IPS-20b (cell line): ENCODE measurements around the gene CD207.

Source experiments
- H3K27ac ChIP-seq: one replicate; pipeline ENCODE4 v1.5.1; 2013; ENCODE audit warnings: low read length
- H3K27me3 ChIP-seq: 2 replicates; pipeline ENCODE4 v1.6.1; 2013; ENCODE audit warnings: mild to moderate bottlenecking, low read length, inconsistent platforms; ENCODE audit not compliant: insufficient read depth
- H3K36me3 ChIP-seq: 2 replicates; pipeline ENCODE4 v1.6.1; 2013; ENCODE audit warnings: low read depth, mild to moderate bottlenecking, inconsistent platforms, low read length, moderate library complexity; ENCODE audit not compliant: insufficient read depth
- H3K4me1 ChIP-seq: 2 replicates; pipeline ENCODE4 v1.6.1; 2013; ENCODE audit warnings: mild to moderate bottlenecking, control low read depth, inconsistent platforms, low read length, moderate library complexity; ENCODE audit not compliant: insufficient read depth
- H3K4me3 ChIP-seq: 2 replicates; pipeline ENCODE4 v1.5.1; 2013; ENCODE audit warnings: mild to moderate bottlenecking, low read length, inconsistent platforms
- H3K9ac ChIP-seq: 2 replicates; pipeline ENCODE4 v1.6.1; 2013; ENCODE audit warnings: low read depth, mild to moderate bottlenecking, inconsistent platforms, low read length, moderate library complexity
- H3K9me3 ChIP-seq: 2 replicates; pipeline ENCODE4 v1.6.1; 2013; ENCODE audit warnings: mild to moderate bottlenecking, low read depth, low read length, inconsistent platforms; ENCODE audit not compliant: insufficient read depth

CD207 gene

DNA sequence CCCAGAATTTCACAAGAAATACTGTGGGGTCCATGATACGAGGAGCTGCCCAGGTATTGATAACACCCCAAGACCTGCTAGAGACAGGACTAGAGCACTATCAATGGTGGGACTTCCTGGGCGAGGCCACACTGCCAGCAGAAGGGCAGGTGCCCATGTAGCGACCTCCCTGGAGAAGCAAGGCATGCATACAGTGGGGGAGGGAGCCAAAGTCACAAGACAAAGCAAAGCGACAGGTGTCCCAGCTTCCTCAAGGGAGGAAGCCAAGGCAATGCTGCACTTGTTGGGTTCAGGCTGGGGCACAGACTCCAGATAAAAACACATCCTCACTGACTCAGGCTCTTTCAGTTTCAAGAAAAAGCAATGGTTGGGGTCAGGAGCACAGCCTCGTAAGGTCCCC lies 7.5 kb downstream of the CD207 start:
- Histone ChIP-seq H3K4me3 (no peak overlapping the region), H3K9ac (no peak overlapping the region), H3K27me3 (no peaks in the 10 kb centered on the region), H3K4me1 (no peaks in the 10 kb centered on the region), H3K9me3 (no peaks in the 10 kb centered on the region), H3K27ac (no peak overlapping the region), H3K36me3 (no peaks in the 10 kb centered on the region)

GRCh38 chr2:70827388-70827787 lies 8.2 kb downstream of the CD207 start:
- Histone ChIP-seq H3K9me3 (no peaks in the 10 kb centered on the region), H3K36me3 (no peaks in the 10 kb centered on the region), H3K9ac (no peak overlapping the region), H3K4me1 (no peaks in the 10 kb centered on the region), H3K4me3 (no peak overlapping the region), H3K27ac (no peak overlapping the region), H3K27me3 (no peaks in the 10 kb centered on the region)

GRCh38 chr2:70826696-70827350 lies 8.8 kb downstream of the CD207 start:
- Histone ChIP-seq H3K36me3 (no peaks in the 10 kb centered on the region), H3K27ac (no peak overlapping the region), H3K4me3 (no peak overlapping the region), H3K4me1 (no peaks in the 10 kb centered on the region), H3K9me3 (no peaks in the 10 kb centered on the region), H3K9ac (no peak overlapping the region), H3K27me3 (no peaks in the 10 kb centered on the region)

GRCh38 chr2:70823249-70823648 lies 12.4 kb downstream of the CD207 start:
- no peak overlapping the region for H3K4me3 ChIP-seq
- H3K9ac ChIP-seq, result no peak overlapping the region; the same call in 1 of the 2 replicates
- no peaks in the 10 kb centered on the region; the same call in 1 of the 2 replicates for H3K27me3 ChIP-seq
- no peaks in the 10 kb centered on the region; the same call in 1 of the 2 replicates for H3K4me1 ChIP-seq
- no peaks in the 10 kb centered on the region for H3K9me3 ChIP-seq
- H3K27ac ChIP-seq, result no peak overlapping the region
- H3K36me3 ChIP-seq, result no peaks in the 10 kb centered on the region

- no peak overlapping the region for H3K9ac ChIP-seq
- H3K36me3 ChIP-seq, result no peaks in the 10 kb centered on the region
- H3K4me3 ChIP-seq, result no peak overlapping the region
- H3K9me3 ChIP-seq, result no peaks in the 10 kb centered on the region
- no peaks in the 10 kb centered on the region; the same call in 1 of the 2 replicates for H3K27me3 ChIP-seq
- no peaks in the 10 kb centered on the region; the same call in 1 of the 2 replicates for H3K4me1 ChIP-seq
- no peak overlapping the region for H3K27ac ChIP-seq
Measured at GRCh38 chr2:70822843-70823242, 12.8 kb downstream of the CD207 start.

GRCh38 chr2:70820499-70820898 lies 15.1 kb downstream of the CD207 start, which contains the start of gene CLEC4F:
Gene CLEC4F (minus strand): TSS chr2:70820599. CDS start chr2:70820523, 76 bp downstream.
- Histone ChIP-seq H3K9me3 (no peaks in the 10 kb centered on the region), H3K4me3 (no peak within 1 kb of the TSS), H3K27me3 (no peaks in the 10 kb centered on the region; the same call in 1 of the 2 replicates), H3K9ac (no peak within 1 kb of the TSS), H3K4me1 (no peaks in the 10 kb centered on the region; the same call in 1 of the 2 replicates), H3K27ac (no peak within 1 kb of the TSS), H3K36me3 (no peaks in the 10 kb centered on the region)

DNA sequence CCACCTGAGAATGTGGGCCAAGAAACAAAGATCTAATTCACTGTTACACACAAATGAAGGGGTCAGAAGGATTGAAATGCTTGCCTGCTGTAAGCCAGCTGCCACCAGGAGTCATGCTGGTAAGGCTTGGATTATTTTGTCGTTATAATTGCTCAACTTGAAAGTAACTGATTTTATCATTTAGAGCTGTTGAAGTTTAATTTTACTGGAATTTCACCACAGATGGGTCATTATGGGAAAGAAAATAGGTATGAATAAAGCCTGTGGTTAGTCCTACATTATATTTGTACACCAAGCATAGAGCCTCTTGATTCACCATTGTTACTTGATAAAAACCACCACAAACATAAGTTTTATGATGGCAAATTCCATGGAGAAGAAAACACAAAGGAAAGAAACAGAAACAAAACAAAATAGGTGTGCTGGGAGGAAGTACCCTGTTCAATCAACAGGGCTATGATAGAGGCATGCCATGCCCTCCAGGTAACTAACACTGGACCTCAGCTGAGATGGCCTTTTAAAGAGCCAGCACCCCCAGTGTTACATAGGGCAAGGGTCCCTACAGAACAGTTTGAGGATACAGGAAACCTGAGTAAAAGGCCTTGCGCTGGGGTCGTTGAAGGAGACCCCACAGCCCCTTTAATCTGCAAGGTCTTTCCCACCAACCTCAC lies 18.2 kb downstream of the CD207 start:
- H3K27me3 ChIP-seq, result peaks cover 12% of the 10 kb centered on the region
- H3K36me3 ChIP-seq, result no peaks in the 10 kb centered on the region
- no peak overlapping the region for H3K4me3 ChIP-seq
- no peaks in the 10 kb centered on the region for H3K9me3 ChIP-seq
- H3K9ac ChIP-seq, result no peak overlapping the region
- no peaks in the 10 kb centered on the region; the same call in 1 of the 2 replicates for H3K4me1 ChIP-seq
- H3K27ac ChIP-seq, result no peak overlapping the region

DNA sequence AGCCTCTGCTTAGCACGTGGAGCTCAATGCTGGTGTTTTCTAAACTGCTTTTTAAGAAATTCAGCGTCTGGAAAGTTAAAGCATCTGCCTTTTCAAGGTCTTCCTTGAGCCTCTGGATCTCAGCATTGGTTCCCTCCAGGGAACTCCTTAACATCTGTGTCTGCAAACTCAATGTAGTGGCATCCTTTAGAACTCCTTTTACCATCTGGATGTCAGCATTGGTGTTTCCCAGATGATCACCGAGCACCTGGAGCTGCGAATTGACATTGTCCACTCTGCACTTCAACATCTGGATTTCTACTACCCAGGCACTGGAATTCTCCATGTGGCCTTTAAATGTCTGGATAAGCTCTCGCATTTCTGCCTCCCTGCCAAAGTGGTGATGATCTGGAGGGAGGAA lies 18.9 kb downstream of the CD207 start:
- no peaks in the 10 kb centered on the region for H3K36me3 ChIP-seq
- no peak overlapping the region for H3K4me3 ChIP-seq
- H3K27ac ChIP-seq, result no peak overlapping the region
- H3K4me1 ChIP-seq, result no peaks in the 10 kb centered on the region; the same call in 1 of the 2 replicates
- no peaks in the 10 kb centered on the region for H3K9me3 ChIP-seq
- H3K9ac ChIP-seq, result no peak overlapping the region
- H3K27me3 ChIP-seq, result peaks cover 12% of the 10 kb centered on the region

GRCh38 chr2:70808983-70809958 lies 26.3 kb downstream of the CD207 start:
- H3K4me1 ChIP-seq, result no peaks in the 10 kb centered on the region
- no peaks in the 10 kb centered on the region for H3K9me3 ChIP-seq
- H3K27ac ChIP-seq, result no peak overlapping the region
- H3K4me3 ChIP-seq, result no peak overlapping the region
- no peaks in the 10 kb centered on the region for H3K36me3 ChIP-seq
- H3K9ac ChIP-seq, result no peak overlapping the region
- peaks cover 7% of the 10 kb centered on the region for H3K27me3 ChIP-seq

DNA sequence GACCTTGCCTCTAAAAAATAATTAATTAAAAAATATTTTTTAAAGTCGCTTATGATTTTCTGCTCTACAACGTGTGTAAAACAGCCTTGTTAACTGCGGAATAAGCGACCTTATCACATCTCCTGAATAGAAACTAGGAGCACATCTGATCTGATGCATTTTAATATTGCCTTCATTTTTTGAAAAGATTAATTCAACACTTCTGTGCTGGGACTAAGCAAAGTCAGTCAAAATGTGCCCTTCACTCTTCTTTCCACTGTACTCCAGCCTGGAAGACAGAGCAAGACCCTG lies 27.8 kb downstream of the CD207 start:
- H3K27me3 ChIP-seq, result peaks cover 2% of the 10 kb centered on the region; the same call in 1 of the 2 replicates
- H3K9ac ChIP-seq, result no peak overlapping the region
- H3K27ac ChIP-seq, result no peak overlapping the region
- H3K4me1 ChIP-seq, result no peaks in the 10 kb centered on the region
- no peak overlapping the region for H3K4me3 ChIP-seq
- no peaks in the 10 kb centered on the region for H3K9me3 ChIP-seq
- H3K36me3 ChIP-seq, result no peaks in the 10 kb centered on the region

DNA sequence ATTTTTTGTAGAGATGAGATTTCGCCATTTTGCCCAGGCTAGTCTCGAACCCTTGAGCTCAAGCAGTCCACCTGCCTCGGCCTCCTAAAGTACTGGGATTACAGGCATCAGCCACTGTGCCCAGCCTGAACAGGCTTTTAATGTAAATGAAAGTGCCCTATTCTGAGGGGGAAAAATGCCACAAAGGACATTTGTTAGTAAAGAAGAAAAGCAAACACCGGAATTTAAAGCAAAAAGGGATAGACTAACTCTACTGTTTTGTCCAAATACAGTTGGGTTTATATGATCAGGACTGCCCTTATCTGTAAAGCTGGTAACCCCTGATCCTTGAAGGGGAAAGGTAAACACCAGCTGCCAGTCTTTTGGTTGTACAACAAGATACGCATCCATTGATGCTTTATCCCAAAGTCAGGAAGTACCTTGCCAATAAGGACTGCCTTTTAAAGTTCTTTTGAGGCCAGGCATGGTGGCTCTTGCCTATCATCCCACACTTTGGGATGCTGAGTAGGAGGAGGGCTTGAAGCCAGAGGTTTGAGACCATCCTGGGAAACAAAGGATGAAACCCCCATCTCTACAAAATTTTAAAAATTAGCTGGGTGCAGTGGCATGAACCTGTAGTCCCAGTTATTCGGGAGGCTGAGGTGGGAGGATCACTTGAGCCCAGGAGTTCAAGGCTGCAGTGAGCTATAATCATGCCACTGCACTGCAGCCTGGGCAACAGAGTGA lies 28.4 kb downstream of the CD207 start:
- Histone ChIP-seq H3K9ac (no peak overlapping the region), H3K27ac (no peak overlapping the region), H3K9me3 (no peaks in the 10 kb centered on the region), H3K36me3 (no peaks in the 10 kb centered on the region), H3K4me1 (no peaks in the 10 kb centered on the region), H3K4me3 (no peak overlapping the region), H3K27me3 (peaks cover 1% of the 10 kb centered on the region; the same call in 1 of the 2 replicates)
